Fibroblast of the aortic adventitia (primary cell): Measurements from ENCODE around the gene NELFCD. TPM values are rescaled to one million over a fixed set of nuclear protein-coding genes. Genes with fewer than 3 reads are reported as not detected.

ENCODE experiments used
- DNase-seq: peaks from one replicate; pipeline ENCODE4 v3.0.0-alpha.2; 2010; ENCODE audit warnings: low read depth
- H3K4me3 ChIP-seq: 2 replicates; pipeline ENCODE4 v1.5.1; 2011; ENCODE audit warnings: low read depth, mild to moderate bottlenecking, control low read depth, low read length, moderate library complexity
- total RNA-seq: library from RNA; depleted of rRNA; stranded (reverse); fragments of >200 nt; gene quantifications from 2 replicates; pipeline ENCODE4 v1.2.3, GENCODE V29; 2012; ENCODE audit warnings: low replicate concordance
- TF ChIP-seq, protein P1 (sequence below): IDR thresholded peaks from 2 replicates; pipeline ENCODE4 v1.5.1; 2011; ENCODE audit warnings: mild to moderate bottlenecking, low read length, control low read depth, inconsistent platforms; ENCODE audit not compliant: insufficient read depth

Gene NELFCD
- total RNA-seq, 1 donor, result 46.1 TPM

DNA sequence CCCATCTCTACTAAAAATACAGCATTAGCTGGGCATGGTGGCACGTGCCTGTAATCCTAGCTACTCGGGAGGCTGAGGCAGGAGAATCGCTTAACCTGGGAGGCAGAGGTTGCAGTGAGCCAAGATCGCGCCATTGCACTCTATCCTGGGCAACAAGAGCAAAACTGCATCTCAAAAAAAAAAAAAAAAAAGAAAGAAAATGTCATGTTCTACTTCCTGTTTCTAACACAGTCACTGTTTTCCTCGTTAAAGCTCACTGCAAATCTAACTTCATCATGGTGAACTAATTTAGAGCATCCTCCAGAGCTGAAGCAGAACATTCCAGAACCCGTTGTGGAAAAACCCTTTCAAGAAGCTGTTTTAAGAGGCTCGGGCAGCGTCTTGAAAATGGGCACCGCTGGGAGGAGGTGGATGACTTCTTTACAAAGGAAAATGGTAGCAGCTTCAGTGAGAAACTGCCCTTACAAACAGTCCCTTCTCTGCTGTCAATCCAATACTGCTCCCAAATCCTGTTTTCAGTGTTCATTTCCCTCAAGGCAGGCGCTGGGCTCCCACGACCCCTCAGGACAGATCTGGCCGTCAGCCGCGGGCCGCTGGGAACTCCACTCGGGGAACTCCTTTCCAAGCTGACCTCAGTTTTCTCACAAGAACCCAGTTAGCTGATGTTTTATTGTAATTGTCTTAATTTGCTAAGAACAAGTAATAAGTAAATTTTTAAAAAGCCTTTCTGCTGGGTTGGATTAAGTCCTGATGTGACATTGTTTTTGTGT lies 13.5 kb downstream of the NELFCD start:
- no peak for DNase-seq
- no peak overlapping the region for H3K4me3 ChIP-seq
- TF ChIP-seq, protein P1, sequence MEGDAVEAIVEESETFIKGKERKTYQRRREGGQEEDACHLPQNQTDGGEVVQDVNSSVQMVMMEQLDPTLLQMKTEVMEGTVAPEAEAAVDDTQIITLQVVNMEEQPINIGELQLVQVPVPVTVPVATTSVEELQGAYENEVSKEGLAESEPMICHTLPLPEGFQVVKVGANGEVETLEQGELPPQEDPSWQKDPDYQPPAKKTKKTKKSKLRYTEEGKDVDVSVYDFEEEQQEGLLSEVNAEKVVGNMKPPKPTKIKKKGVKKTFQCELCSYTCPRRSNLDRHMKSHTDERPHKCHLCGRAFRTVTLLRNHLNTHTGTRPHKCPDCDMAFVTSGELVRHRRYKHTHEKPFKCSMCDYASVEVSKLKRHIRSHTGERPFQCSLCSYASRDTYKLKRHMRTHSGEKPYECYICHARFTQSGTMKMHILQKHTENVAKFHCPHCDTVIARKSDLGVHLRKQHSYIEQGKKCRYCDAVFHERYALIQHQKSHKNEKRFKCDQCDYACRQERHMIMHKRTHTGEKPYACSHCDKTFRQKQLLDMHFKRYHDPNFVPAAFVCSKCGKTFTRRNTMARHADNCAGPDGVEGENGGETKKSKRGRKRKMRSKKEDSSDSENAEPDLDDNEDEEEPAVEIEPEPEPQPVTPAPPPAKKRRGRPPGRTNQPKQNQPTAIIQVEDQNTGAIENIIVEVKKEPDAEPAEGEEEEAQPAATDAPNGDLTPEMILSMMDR, result no peak

DNA sequence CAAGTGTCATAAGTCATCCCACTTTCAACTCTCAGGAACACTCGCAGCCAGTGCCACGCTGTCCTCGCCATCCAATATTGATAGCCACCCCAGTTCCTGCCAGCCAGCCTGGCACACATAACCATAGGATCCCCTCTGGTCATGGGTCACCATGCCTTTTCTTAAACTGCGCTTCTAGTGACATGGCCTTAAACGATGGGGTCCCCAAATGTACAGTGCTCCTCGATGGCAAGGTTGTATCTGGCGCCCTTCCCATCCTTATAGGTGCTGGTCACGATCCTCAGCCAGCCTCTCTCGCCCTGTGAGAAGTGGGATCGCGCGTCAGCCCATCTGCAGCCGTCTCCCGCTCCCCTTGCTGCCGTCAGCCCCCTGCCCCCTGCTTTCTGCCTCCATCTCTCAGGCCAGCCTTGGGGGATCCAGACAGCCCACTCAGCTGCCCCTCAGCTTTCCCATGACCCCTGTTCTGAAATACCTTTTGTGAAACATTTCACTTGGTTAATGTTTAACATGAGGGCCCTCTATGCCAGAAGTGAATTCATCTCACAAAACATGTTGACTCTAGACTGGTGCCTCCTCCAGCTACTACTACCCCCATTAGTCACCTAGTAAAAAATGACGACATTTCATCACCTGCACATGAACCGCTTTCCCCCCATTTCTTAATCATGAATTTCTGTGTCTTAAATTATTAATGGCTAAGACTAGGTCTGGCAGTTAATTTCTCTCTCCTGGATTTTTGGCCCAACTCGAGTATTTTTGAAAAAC lies 14.6 kb downstream of the NELFCD start:
- no peak for DNase-seq
- H3K4me3 ChIP-seq, result no peak overlapping the region
- TF ChIP-seq, protein P1, result no peak

DNA sequence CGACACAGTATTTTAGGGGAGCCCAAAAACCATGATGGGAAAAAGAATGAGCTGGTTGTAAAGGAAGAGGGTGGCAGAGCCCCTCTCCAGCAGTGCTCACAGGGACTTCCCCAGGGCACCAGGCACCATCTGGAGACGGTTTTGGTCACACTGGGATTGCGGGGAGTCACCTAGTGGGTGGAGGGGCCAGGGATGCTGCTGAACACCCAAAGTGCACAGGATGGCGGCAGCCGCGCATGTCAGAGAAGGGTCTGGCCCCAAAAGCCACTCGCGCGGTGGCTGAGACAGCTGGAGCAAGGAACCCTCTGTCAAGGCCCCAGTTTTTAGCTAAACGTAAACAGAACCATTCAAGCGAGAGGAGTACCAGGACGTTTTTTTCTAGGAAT lies 15.2 kb downstream of the NELFCD start:
- TF ChIP-seq, protein P1, result no peak
- no peak for DNase-seq
- H3K4me3 ChIP-seq, result no peak overlapping the region

DNA sequence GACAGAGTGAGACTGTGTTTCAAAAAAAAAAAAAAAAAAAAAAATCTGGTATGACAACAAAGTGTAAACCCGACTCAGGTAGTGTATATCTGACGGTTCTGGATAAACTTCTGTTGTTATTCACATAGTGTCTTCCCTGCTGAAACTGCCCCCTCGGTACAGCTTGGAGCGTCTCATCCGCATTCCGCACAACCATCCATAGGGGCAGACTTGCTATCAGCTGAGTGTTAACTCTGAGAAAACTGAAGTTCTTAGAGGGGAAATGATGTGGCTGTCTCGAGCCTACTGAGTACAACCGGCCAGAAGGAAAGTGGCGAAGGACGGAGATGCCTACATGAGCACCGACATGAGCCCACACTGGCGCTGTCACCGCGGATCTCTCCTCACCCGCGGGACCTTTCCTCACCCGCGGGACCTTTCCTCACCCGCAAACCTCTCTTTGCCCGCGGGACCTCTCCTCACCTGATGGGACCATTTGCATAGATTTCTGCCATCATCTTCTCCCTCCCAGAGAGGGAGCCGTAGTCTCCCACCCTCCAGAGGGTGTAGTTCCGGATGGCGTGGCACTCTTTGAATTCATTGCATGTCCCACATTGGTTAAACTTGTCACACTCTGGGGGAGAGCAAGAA lies 16.2 kb downstream of the NELFCD start:
- no peak for DNase-seq
- TF ChIP-seq, protein P1, result no peak
- H3K4me3 ChIP-seq, result no peak overlapping the region

DNA sequence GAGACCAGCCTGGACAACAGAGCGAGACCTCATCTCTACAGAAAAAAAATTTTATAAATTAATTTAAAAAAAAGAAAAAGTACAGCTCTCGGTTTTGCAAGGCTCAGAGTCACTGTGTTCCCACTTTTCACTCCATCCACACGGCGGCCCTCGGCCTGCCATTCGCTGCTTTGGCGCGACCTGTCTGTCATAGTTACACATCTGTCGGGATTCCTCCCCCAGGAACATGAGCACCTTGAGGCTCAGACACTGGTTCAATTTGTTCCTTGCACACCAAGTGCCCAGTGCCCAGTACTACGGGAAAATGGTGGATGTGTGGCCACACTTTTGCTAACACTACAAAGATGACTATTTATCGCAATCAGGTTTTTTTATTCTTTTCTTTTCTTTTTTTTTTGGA lies 17.6 kb downstream of the NELFCD start:
- DNase-seq, result no peak
- no peak overlapping the region for H3K4me3 ChIP-seq
- TF ChIP-seq, protein P1, result no peak

DNA sequence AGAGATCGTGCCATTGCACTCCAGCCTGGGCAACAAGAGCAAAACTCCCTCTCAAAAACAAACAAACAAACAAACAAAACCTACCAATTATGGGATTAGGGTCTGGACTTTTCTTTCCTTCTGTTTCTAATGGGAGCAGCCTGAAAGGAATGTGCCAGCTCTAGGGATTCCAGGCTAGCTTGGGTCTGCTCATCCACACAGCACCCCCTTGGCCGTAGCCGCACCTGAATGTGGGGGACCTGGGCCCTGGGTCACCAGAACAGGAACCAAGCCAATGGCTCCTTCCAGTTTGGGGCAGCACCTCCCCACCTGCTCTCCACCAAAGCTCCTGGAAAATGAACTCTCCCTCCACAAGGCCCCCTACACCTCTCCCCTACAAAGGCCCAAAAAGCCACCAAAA lies 19.3 kb downstream of the NELFCD start:
- DNase-seq, result no peak
- no peak overlapping the region for H3K4me3 ChIP-seq
- TF ChIP-seq, protein P1, result no peak
